ENCODE measurements around the gene AGO4.

- peak in 2 of 4 experiments; percentile 18 to 37 for TF ChIP-seq CTCF (IDR thresholded peaks at IDR 0.05)
- TF ChIP-seq POLR2A (IDR thresholded peaks at IDR 0.05), result peak in 1 of 2 donors; percentile 18
- TF ChIP-seq EP300 (IDR thresholded peaks at IDR 0.05), result no peak
- no peak for TF ChIP-seq POLR2AphosphoS5 (IDR thresholded peaks at IDR 0.05)
These were observed at the start of gene AGO4 for GRCh38 chr1:35807614-35808449.

Data from gastroesophageal sphincter (tissue), 3 donors.